ENCODE results near the gene SLC2A14. TPM values are rescaled to one million over a fixed set of nuclear protein-coding genes. Genes with fewer than 3 reads are reported as not detected.
"Not testable (repeated sequence)": the region's sequence is repeated elsewhere in the genome, so short reads cannot be mapped to it uniquely, and the experiment has no call there.

Gene SLC2A14
- 0.32 TPM for total RNA-seq
- 0.25 TPM for polyA plus RNA-seq

GRCh38 chr12:7872566-7873319, at the start of gene SLC2A14:
Gene SLC2A14, minus strand, starts transcription at chr12:7872915. Its CDS starts 3,035 bp downstream, at chr12:7869880.
- H3K36me3 ChIP-seq (ENCODE audit: insufficient read depth), result no peaks in the 10 kb centered on the region
- H3K4me3 ChIP-seq (ENCODE audit: low read depth, low read length), result no peak within 1 kb of the TSS
- 15% methylated on average over 65 of the region's 65 CpGs for WGBS
- H3K27ac ChIP-seq (ENCODE audit: low read depth), result no peak within 1 kb of the TSS
- no peak for DNase-seq (ENCODE audit: extremely low spot score)
- H3K4me1 ChIP-seq (ENCODE audit: insufficient read depth), result no peaks in the 10 kb centered on the region

- H3K4me1 ChIP-seq (ENCODE audit: insufficient read depth); H3K36me3 ChIP-seq (ENCODE audit: insufficient read depth); DNase-seq (ENCODE audit: extremely low spot score): not testable (repeated sequence)
Measured at GRCh38 chr12:7921181-7921580, 48.5 kb upstream of the SLC2A14 start.

GRCh38 chr12:7918268-7918590, 45.5 kb upstream of the SLC2A14 start:
- not testable (repeated sequence) for H3K4me3 ChIP-seq (ENCODE audit: low read depth, low read length); DNase-seq (ENCODE audit: extremely low spot score); H3K4me1 ChIP-seq (ENCODE audit: insufficient read depth); H3K36me3 ChIP-seq (ENCODE audit: insufficient read depth); H3K27ac ChIP-seq (ENCODE audit: low read depth)
- 87% methylated on average over 7 of the region's 7 CpGs for WGBS

More at GRCh38 chr12:7921181-7921580, 48.5 kb upstream of the SLC2A14 start:
- H3K27ac ChIP-seq (ENCODE audit: low read depth); H3K4me3 ChIP-seq (ENCODE audit: low read depth, low read length): not testable (repeated sequence)
- WGBS, result 89% methylated on average over 12 of the region's 12 CpGs

GRCh38 chr12:7917392-7918267, 44.9 kb upstream of the SLC2A14 start:
- 92% methylated on average over 19 of the region's 19 CpGs for WGBS
- H3K4me3 ChIP-seq (ENCODE audit: low read depth, low read length), result no peak overlapping the region
- no peak for DNase-seq (ENCODE audit: extremely low spot score)
- no peaks in the 10 kb centered on the region for H3K4me1 ChIP-seq (ENCODE audit: insufficient read depth)
- H3K27ac ChIP-seq (ENCODE audit: low read depth), result no peak overlapping the region
- H3K36me3 ChIP-seq (ENCODE audit: insufficient read depth), result peaks cover 2% of the 10 kb centered on the region

GRCh38 chr12:7916936-7917335, 44.2 kb upstream of the SLC2A14 start:
- Histone ChIP-seq H3K4me1 (ENCODE audit: insufficient read depth) (no peaks in the 10 kb centered on the region), H3K4me3 (ENCODE audit: low read depth, low read length) (no peak overlapping the region), H3K36me3 (ENCODE audit: insufficient read depth) (peaks cover 2% of the 10 kb centered on the region), H3K27ac (ENCODE audit: low read depth) (no peak overlapping the region)
- WGBS, result 61% methylated on average over 1 of the region's 1 CpG
- DNase-seq (ENCODE audit: extremely low spot score), result no peak

- 23% methylated on average over 38 of the region's 38 CpGs for WGBS
- Histone ChIP-seq H3K4me1 (ENCODE audit: insufficient read depth) (no peaks in the 10 kb centered on the region), H3K4me3 (ENCODE audit: low read depth, low read length) (no peak overlapping the region), H3K27ac (ENCODE audit: low read depth) (no peak overlapping the region), H3K36me3 (ENCODE audit: insufficient read depth) (no peaks in the 10 kb centered on the region)
- DNase-seq (ENCODE audit: extremely low spot score), result no peak
Measured at GRCh38 chr12:7915661-7916403, 43.1 kb upstream of the SLC2A14 start.

- DNase-seq (ENCODE audit: extremely low spot score); H3K27ac ChIP-seq (ENCODE audit: low read depth); H3K4me3 ChIP-seq (ENCODE audit: low read depth, low read length); H3K36me3 ChIP-seq (ENCODE audit: insufficient read depth); H3K4me1 ChIP-seq (ENCODE audit: insufficient read depth): not testable (repeated sequence)
- WGBS, result 76% methylated on average over 7 of the region's 7 CpGs
Measured at GRCh38 chr12:7910106-7910505, 37.4 kb upstream of the SLC2A14 start.

GRCh38 chr12:7907009-7907408, 34.3 kb upstream of the SLC2A14 start:
- no peaks in the 10 kb centered on the region for H3K36me3 ChIP-seq (ENCODE audit: insufficient read depth)
- DNase-seq (ENCODE audit: extremely low spot score), result no peak
- no peaks in the 10 kb centered on the region for H3K4me1 ChIP-seq (ENCODE audit: insufficient read depth)
- 26% methylated on average over 3 of the region's 3 CpGs for WGBS
- no peak overlapping the region for H3K4me3 ChIP-seq (ENCODE audit: low read depth, low read length)
- no peak overlapping the region for H3K27ac ChIP-seq (ENCODE audit: low read depth)

GRCh38 chr12:7906303-7906702, 33.6 kb upstream of the SLC2A14 start:
- 72% methylated on average over 4 of the region's 4 CpGs for WGBS
- H3K4me1 ChIP-seq (ENCODE audit: insufficient read depth); H3K4me3 ChIP-seq (ENCODE audit: low read depth, low read length); H3K36me3 ChIP-seq (ENCODE audit: insufficient read depth); DNase-seq (ENCODE audit: extremely low spot score); H3K27ac ChIP-seq (ENCODE audit: low read depth): not testable (repeated sequence)

- not testable (repeated sequence) for DNase-seq (ENCODE audit: extremely low spot score); H3K4me1 ChIP-seq (ENCODE audit: insufficient read depth); H3K27ac ChIP-seq (ENCODE audit: low read depth); H3K4me3 ChIP-seq (ENCODE audit: low read depth, low read length); H3K36me3 ChIP-seq (ENCODE audit: insufficient read depth)
- WGBS, result 35% methylated on average over 2 of the region's 5 CpGs
Measured at GRCh38 chr12:7905600-7906125, 32.9 kb upstream of the SLC2A14 start.

GRCh38 chr12:7905071-7905470, 32.4 kb upstream of the SLC2A14 start:
- WGBS, result 7% methylated on average over 1 of the region's 1 CpG
- no peak overlapping the region for H3K27ac ChIP-seq (ENCODE audit: low read depth)
- H3K4me1 ChIP-seq (ENCODE audit: insufficient read depth), result no peaks in the 10 kb centered on the region
- H3K36me3 ChIP-seq (ENCODE audit: insufficient read depth), result no peaks in the 10 kb centered on the region
- DNase-seq (ENCODE audit: extremely low spot score), result no peak
- no peak overlapping the region for H3K4me3 ChIP-seq (ENCODE audit: low read depth, low read length)

GRCh38 chr12:7902416-7902815, 29.7 kb upstream of the SLC2A14 start:
- DNase-seq (ENCODE audit: extremely low spot score); H3K36me3 ChIP-seq (ENCODE audit: insufficient read depth); H3K4me1 ChIP-seq (ENCODE audit: insufficient read depth); H3K4me3 ChIP-seq (ENCODE audit: low read depth, low read length); H3K27ac ChIP-seq (ENCODE audit: low read depth): not testable (repeated sequence)
- 78% methylated on average over 8 of the region's 8 CpGs for WGBS

GRCh38 chr12:7899755-7900154, 27.0 kb upstream of the SLC2A14 start:
- Histone ChIP-seq H3K4me1 (ENCODE audit: insufficient read depth) (no peaks in the 10 kb centered on the region), H3K4me3 (ENCODE audit: low read depth, low read length) (no peak overlapping the region), H3K36me3 (ENCODE audit: insufficient read depth) (no peaks in the 10 kb centered on the region), H3K27ac (ENCODE audit: low read depth) (no peak overlapping the region)
- no peak for DNase-seq (ENCODE audit: extremely low spot score)
- 84% methylated on average over 7 of the region's 7 CpGs for WGBS
